ENCODE data around the gene CLC. TPM values are rescaled to one million over a fixed set of nuclear protein-coding genes. Genes with fewer than 3 reads are reported as not detected.

The CLC gene
- total and polyA plus RNA-seq, 2 donors (not counting 1 experiment from before 2014, with no cell fraction given) = 0.33 TPM; not detected in 1

DNA sequence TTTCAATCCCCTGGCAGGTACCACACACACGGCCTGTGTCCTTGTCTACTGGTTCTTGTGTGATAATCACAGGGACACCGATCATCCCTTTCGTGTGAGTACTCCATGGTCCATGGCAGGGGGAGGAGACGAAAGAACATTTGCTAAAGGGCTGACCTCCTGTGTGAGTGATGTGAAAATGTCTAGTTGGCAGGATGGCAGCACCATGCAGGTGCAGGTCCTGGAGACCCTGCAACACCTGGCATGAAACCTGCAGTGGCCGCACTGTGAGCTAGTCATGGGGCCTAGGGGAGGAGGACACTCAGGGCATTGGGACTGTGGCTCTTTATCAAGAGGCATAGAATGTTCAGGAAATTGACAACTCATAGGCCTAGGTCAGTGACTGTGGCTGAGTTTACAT, 56.4 kb downstream of the CLC start:
- Histone ChIP-seq H3K27me3 (replicated peaks in 1 of 4; ENCODE audit: control extremely low read depth in 1 of 4, control insufficient read depth in 3 of 4, insufficient read depth in 4 of 4, low read length in 3 of 4) (peaks cover 0 to 5% (median 2%) of the 10 kb centered on the region in 4 experiments), H3K4me2 (replicated peaks; ENCODE audit: low read depth, low read length, poor library complexity, severe bottlenecking) (no peak overlapping the region), H3K27ac (ENCODE audit: low read length in 2 of 2) (no peak overlapping the region), H3K9me3 (ENCODE audit: control extremely low read depth in 1 of 3, control insufficient read depth in 2 of 3, insufficient read depth in 1 of 3, low read length in 2 of 3) (no peaks in the 10 kb centered on the region), H2AFZ (ENCODE audit: insufficient read depth, low read depth, low read length, poor library complexity, severe bottlenecking) (no peak overlapping the region), H3K4me1 (ENCODE audit: control insufficient read depth in 2 of 2, insufficient read depth in 2 of 2, low read length in 2 of 2) (no peaks in the 10 kb centered on the region), H3K79me2 (ENCODE audit: control insufficient read depth, insufficient read depth, low read length) (no peaks in the 10 kb centered on the region), H3K4me3 (ENCODE audit: control extremely low read depth in 1 of 5, extremely low read depth in 1 of 5, insufficient read depth in 1 of 5, low read depth in 2 of 5, low read length in 4 of 5) (no peak overlapping the region), H3K9ac (ENCODE audit: low read length) (no peak overlapping the region), H4K20me1 (ENCODE audit: control insufficient read depth, insufficient read depth, low read length, poor library complexity, severe bottlenecking) (no peaks in the 10 kb centered on the region), H3K36me3 (replicated peaks in 1 of 2; ENCODE audit: control extremely low read depth in 1 of 2, control insufficient read depth in 1 of 2, extremely low read depth in 1 of 2, insufficient read depth in 2 of 2, low read length in 1 of 2) (no peaks in the 10 kb centered on the region)
- POLR2A ChIA-PET = no interaction called here
- intact Hi-C loops (cut with micrococcal nuclease) = no loop called here
- CTCF ChIA-PET = no interaction called here
- Mint-ChIP-seq H3K27ac (no peak overlapping the region), H3K27me3 (peaks cover 51% of the 10 kb centered on the region), H3K4me3 (no peak overlapping the region), H3K4me1 (no peaks in the 10 kb centered on the region), H3K9me3 (ENCODE audit: insufficient read depth) (no peaks in the 10 kb centered on the region)
- DNase-seq = no peak
- TF ChIP-seq, protein P1, sequence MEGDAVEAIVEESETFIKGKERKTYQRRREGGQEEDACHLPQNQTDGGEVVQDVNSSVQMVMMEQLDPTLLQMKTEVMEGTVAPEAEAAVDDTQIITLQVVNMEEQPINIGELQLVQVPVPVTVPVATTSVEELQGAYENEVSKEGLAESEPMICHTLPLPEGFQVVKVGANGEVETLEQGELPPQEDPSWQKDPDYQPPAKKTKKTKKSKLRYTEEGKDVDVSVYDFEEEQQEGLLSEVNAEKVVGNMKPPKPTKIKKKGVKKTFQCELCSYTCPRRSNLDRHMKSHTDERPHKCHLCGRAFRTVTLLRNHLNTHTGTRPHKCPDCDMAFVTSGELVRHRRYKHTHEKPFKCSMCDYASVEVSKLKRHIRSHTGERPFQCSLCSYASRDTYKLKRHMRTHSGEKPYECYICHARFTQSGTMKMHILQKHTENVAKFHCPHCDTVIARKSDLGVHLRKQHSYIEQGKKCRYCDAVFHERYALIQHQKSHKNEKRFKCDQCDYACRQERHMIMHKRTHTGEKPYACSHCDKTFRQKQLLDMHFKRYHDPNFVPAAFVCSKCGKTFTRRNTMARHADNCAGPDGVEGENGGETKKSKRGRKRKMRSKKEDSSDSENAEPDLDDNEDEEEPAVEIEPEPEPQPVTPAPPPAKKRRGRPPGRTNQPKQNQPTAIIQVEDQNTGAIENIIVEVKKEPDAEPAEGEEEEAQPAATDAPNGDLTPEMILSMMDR (IDR thresholded peaks at IDR 0.05) = no peak
- TF ChIP-seq EZH2 (IDR thresholded peaks at IDR 0.05; ENCODE audit: borderline replicate concordance, insufficient read depth, low read depth, low read length, poor library complexity, severe bottlenecking) = no peak
- ATAC-seq (ENCODE audit: low read depth) = no peak
- 100% methylated on average over 5 of the region's 5 CpGs for WGBS (ENCODE audit: insufficient coverage)

Small RNA genes within 50 kb of the gene (small RNA-seq; reads per million reads assigned to genes)
- not detected for gene RPS29P27 (ENCODE audit: insufficient read length, low read depth, low replicate concordance)

Other genes with a start within 250 kb of the CLC start
- gene DLL3, start 239.1 kb downstream of the CLC start, total RNA-seq = 0.41 and 1.1 TPM in 2 replicates
- 0.30 and 0.46 TPM in 2 replicates for gene DLL3, start 239.1 kb downstream of the CLC start, polyA plus RNA-seq
- gene SELENOV, start 222.9 kb downstream of the CLC start, total RNA-seq = not detected in 2 replicates
- not detected in 2 replicates for gene SELENOV, start 222.9 kb downstream of the CLC start, polyA plus RNA-seq
- gene EID2B, start 205.2 kb downstream of the CLC start, total RNA-seq = 6.0 and 7.6 TPM in 2 replicates
- 2.1 and 3.0 TPM in 2 replicates for gene EID2B, start 205.2 kb downstream of the CLC start, polyA plus RNA-seq
- gene EID2, start 197.9 kb downstream of the CLC start, total RNA-seq = 13.8 and 14.1 TPM in 2 replicates
- 5.2 and 6.2 TPM in 2 replicates for gene EID2, start 197.9 kb downstream of the CLC start, polyA plus RNA-seq
- not detected in 2 replicates for gene LGALS13, start 135.5 kb downstream of the CLC start, total RNA-seq
- not detected in 2 replicates for gene LGALS13, start 135.5 kb downstream of the CLC start, polyA plus RNA-seq
- gene LGALS16, start 82.1 kb downstream of the CLC start, total RNA-seq = not detected in 2 replicates
- gene LGALS16, start 82.1 kb downstream of the CLC start, polyA plus RNA-seq = not detected in 2 replicates
- gene LGALS14, start 33.5 kb downstream of the CLC start, total RNA-seq = not detected in 2 replicates
- not detected in 2 replicates for gene LGALS14, start 33.5 kb downstream of the CLC start, polyA plus RNA-seq
- gene LEUTX, start 40.8 kb upstream of the CLC start, total RNA-seq = not detected in 2 replicates
- gene LEUTX, start 40.8 kb upstream of the CLC start, polyA plus RNA-seq = not detected in 2 replicates
- gene DYRK1B, start 96.1 kb upstream of the CLC start, total RNA-seq = 36.6 and 44.4 TPM in 2 replicates
- 18.7 and 26.1 TPM in 2 replicates for gene DYRK1B, start 96.1 kb upstream of the CLC start, polyA plus RNA-seq
- gene FBL, start 108.3 kb upstream of the CLC start, total RNA-seq = 253 and 254 TPM in 2 replicates
- gene FBL, start 108.3 kb upstream of the CLC start, polyA plus RNA-seq = 320 and 376 TPM in 2 replicates
- gene FCGBP, start 196.6 kb upstream of the CLC start, total RNA-seq = 22.9 and 23.4 TPM in 2 replicates
- gene FCGBP, start 196.6 kb upstream of the CLC start, polyA plus RNA-seq = 5.7 and 11.3 TPM in 2 replicates
- gene PSMC4, start 233.1 kb upstream of the CLC start, total RNA-seq = 56.6 and 58.2 TPM in 2 replicates
- gene PSMC4, start 233.1 kb upstream of the CLC start, polyA plus RNA-seq = 63.0 and 90.5 TPM in 2 replicates